ENCODE results near the gene SPG7.

Gene SPG7

DNA sequence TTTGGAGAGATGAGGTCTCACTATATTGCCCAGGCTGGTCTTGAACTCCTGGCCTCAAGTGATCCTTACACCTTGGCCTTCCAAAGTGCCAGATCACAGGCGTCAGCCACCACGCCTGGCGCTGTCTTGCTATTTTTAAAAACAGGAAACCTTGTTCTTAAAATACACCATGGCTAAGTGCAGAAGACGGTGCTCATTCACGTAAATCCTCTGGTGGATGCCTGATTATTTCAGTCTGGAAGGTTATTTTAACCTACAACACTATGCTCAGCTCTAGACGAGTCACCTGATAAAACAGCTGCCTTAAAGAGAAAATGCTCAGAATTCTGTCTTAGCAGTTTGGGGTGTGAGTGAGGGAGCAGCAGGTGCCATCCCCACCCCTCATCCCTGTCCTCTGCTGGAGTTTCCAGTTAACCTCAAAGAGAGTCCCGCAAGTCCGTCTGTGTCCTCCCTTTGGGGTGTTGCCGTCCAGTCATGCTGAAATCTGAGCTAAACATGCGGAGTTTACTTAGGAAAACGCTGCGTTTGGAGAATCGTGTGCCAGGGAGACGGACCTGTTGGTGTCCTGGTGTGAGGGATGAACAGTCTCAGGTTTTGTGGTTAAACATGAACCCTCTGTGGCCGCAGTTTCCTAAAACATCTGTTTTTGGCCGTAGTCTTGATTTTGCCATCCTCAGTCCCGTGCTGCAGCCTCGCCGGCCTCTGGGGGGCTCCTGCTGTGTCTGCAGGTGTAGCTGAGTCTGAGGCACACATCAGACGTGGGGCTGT lies 17.1 kb downstream of the SPG7 start:
- TF ChIP-seq, protein P1, sequence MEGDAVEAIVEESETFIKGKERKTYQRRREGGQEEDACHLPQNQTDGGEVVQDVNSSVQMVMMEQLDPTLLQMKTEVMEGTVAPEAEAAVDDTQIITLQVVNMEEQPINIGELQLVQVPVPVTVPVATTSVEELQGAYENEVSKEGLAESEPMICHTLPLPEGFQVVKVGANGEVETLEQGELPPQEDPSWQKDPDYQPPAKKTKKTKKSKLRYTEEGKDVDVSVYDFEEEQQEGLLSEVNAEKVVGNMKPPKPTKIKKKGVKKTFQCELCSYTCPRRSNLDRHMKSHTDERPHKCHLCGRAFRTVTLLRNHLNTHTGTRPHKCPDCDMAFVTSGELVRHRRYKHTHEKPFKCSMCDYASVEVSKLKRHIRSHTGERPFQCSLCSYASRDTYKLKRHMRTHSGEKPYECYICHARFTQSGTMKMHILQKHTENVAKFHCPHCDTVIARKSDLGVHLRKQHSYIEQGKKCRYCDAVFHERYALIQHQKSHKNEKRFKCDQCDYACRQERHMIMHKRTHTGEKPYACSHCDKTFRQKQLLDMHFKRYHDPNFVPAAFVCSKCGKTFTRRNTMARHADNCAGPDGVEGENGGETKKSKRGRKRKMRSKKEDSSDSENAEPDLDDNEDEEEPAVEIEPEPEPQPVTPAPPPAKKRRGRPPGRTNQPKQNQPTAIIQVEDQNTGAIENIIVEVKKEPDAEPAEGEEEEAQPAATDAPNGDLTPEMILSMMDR (IDR thresholded peaks at IDR 0.05; ENCODE audit: poor library complexity, severe bottlenecking): no peak
- no peaks in the 10 kb centered on the region for H3K27me3 ChIP-seq (ENCODE audit: insufficient read depth, poor library complexity, severe bottlenecking)
- ATAC-seq (ENCODE audit: low read depth) (no peak), DNase-seq (ENCODE audit: low spot score) (no peak)
- H3K36me3 ChIP-seq (ENCODE audit: low read depth): peaks cover 81% of the 10 kb centered on the region
- H3K27ac ChIP-seq (ENCODE audit: poor library complexity, severe bottlenecking): no peak overlapping the region
- no peaks in the 10 kb centered on the region for H3K9me3 ChIP-seq (ENCODE audit: severe bottlenecking)
- no peak overlapping the region for H3K4me3 ChIP-seq (ENCODE audit: severe bottlenecking)
- no peaks in the 10 kb centered on the region for H3K4me1 ChIP-seq (ENCODE audit: insufficient read depth, poor library complexity, severe bottlenecking)

DNA sequence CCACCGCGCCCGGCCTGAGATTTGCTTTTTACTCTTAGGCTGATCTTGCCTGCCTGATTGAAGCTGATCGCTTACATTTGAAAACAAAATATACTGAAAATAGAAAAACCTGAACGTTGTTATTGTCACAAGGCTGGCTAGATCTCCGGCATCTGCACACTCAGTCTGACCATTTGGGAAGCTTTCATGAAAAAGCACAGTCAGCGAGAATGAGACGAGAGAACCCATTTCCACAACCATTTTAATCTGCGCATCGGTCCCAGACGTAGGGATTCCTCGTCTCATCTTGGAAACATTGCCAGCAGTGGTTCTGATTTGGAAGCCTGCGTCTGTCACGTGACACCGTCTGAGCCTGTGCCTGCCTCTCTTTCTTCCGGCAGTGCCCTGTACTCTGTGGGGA lies 20.9 kb downstream of the SPG7 start:
- no peak for ATAC-seq (ENCODE audit: low read depth)
- peaks cover 88% of the 10 kb centered on the region for H3K36me3 ChIP-seq (ENCODE audit: low read depth)
- H3K9me3 ChIP-seq (ENCODE audit: severe bottlenecking): no peaks in the 10 kb centered on the region
- H3K27me3 ChIP-seq (ENCODE audit: insufficient read depth, poor library complexity, severe bottlenecking): no peaks in the 10 kb centered on the region
- no peak overlapping the region for H3K4me3 ChIP-seq (ENCODE audit: severe bottlenecking)
- TF ChIP-seq, protein P1 (IDR thresholded peaks at IDR 0.05; ENCODE audit: poor library complexity, severe bottlenecking): no peak
- H3K4me1 ChIP-seq (ENCODE audit: insufficient read depth, poor library complexity, severe bottlenecking): no peaks in the 10 kb centered on the region
- H3K27ac ChIP-seq (ENCODE audit: poor library complexity, severe bottlenecking): no peak overlapping the region
- DNase-seq (ENCODE audit: low spot score): no peak

DNA sequence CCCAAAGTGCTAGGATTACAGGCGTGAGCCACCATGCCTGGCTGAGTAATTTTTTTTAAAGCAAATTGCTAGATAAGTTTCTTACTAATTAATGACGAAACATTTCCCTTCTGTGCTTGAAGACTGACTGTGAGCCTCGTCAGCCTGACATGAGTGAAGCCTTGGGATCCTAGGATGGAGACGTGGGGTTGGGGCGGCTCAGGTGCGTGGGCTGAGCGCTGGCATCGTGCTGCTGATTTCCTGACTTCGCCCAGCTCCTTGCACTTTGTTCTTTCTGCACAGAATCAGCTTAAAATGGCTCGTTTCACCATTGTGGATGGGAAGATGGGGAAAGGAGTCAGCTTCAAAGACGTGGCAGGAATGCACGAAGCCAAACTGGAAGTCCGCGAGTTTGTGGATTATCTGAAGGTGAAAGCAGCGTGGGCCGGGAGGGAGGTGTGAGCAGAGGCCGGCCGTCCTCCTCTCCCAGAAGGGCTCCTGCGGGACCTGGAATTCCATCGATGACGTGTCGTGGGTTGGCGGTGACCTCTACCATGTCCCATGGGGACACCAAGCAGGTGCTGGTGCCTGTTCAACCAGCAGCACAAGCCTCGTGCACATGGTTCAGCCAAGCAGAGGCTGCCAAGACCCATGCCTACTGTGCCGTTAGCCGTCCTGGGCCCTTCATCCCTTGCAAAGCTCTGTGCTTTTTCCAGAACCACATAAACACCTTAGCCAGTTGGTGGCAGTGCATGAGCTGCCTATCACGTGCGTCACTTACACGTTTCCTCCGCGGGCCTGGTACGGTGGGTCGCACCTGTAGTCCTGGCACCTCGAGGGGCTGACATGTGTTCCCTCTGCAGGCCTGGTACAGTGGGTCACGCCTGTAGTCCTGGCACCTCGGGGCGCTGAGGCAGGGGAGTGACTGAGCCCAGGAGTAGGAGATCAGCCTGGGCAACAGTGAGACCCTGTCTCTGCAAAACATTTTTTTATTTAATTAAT lies 22.5 kb downstream of the SPG7 start:
- TF ChIP-seq, protein P1 (IDR thresholded peaks at IDR 0.05; ENCODE audit: poor library complexity, severe bottlenecking): no peak
- Histone ChIP-seq H3K27me3 (ENCODE audit: insufficient read depth, poor library complexity, severe bottlenecking) (no peaks in the 10 kb centered on the region), H3K9me3 (ENCODE audit: severe bottlenecking) (no peaks in the 10 kb centered on the region), H3K4me1 (ENCODE audit: insufficient read depth, poor library complexity, severe bottlenecking) (no peaks in the 10 kb centered on the region), H3K36me3 (ENCODE audit: low read depth) (peaks cover 88% of the 10 kb centered on the region), H3K27ac (ENCODE audit: poor library complexity, severe bottlenecking) (no peak overlapping the region), H3K4me3 (ENCODE audit: severe bottlenecking) (no peak overlapping the region)
- DNase-seq (ENCODE audit: low spot score): no peak
- ATAC-seq (ENCODE audit: low read depth): no peak

DNA sequence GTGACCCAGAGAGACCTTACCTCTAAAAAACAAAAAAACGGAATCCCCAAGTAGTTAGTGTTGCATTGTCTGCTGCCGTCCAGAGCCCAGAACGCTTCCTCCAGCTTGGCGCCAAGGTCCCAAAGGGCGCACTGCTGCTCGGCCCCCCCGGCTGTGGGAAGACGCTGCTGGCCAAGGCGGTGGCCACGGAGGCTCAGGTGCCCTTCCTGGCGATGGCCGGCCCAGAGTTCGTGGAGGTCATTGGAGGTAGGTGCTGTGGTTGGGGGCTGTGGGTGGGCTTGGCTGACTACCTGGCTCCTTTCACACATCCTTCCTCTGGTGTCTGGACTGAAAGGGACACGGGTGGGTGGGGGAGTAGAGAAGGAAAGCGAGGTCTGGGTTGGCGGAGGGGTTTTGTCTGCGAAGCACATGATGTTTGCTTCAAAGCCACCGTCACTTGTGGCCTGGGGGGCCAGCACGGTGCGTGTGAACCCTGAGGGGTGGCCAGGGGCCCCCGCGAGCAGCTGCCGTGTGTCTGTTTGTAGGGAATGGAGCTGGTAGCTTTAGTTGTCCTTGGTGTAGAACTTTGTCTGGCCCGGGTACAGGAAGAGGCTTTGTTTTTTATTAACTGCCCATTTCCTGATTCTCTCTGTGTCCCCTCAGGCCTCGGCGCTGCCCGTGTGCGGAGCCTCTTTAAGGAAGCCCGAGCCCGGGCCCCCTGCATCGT lies 23.8 kb downstream of the SPG7 start:
- no peaks in the 10 kb centered on the region for H3K9me3 ChIP-seq (ENCODE audit: severe bottlenecking)
- no peaks in the 10 kb centered on the region for H3K4me1 ChIP-seq (ENCODE audit: insufficient read depth, poor library complexity, severe bottlenecking)
- no peaks in the 10 kb centered on the region for H3K27me3 ChIP-seq (ENCODE audit: insufficient read depth, poor library complexity, severe bottlenecking)
- TF ChIP-seq, protein P1 (IDR thresholded peaks at IDR 0.05; ENCODE audit: poor library complexity, severe bottlenecking): no peak
- H3K4me3 ChIP-seq (ENCODE audit: severe bottlenecking): no peak overlapping the region
- ATAC-seq (ENCODE audit: low read depth): no peak
- no peak overlapping the region for H3K27ac ChIP-seq (ENCODE audit: poor library complexity, severe bottlenecking)
- peaks cover 83% of the 10 kb centered on the region for H3K36me3 ChIP-seq (ENCODE audit: low read depth)
- DNase-seq (ENCODE audit: low spot score): no peak

Data from RWPE2 (cell line).